Measurements from ENCODE around the gene ITPK1.

DNA sequence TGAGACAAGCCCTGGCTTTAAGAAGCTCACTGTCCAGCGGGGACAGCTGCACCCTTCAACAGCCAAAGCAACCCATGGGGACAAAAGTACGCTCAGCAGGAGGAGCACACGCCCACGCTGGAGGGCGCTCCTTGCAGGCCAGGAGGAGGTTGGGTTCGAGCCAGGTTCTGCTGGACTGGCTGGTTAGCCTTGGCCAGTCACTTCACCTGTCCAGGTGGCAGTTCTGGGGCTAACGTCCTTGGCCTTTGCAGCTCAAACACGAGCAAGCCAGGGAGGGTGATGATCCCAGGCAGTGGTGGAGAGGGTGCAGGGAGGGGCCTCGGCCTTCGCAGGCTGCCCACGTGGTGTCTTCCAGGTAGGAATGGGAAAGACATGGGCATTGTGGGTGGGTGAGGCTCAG lies 179.6 kb downstream of the ITPK1 start:
- TF ChIP-seq ZNF140 (tag by site-specific recombination; IDR thresholded peaks at IDR 0.05) (no peak), HOXA7 (CRISPR knock-in tag; IDR thresholded peaks at IDR 0.05; ENCODE audit: borderline replicate concordance) (no peak), KLF16 (tag by site-specific recombination; IDR thresholded peaks at IDR 0.05) (no peak), ZNF747 (tag by site-specific recombination; IDR thresholded peaks at IDR 0.05) (no peak), ZNF274 (IDR thresholded peaks at IDR 0.05; ENCODE audit: low read length) (no peak), ZNF274 (tag by site-specific recombination; IDR thresholded peaks at IDR 0.05; ENCODE audit: borderline replicate concordance) (no peak)
- TF ChIP-seq, protein P1, sequence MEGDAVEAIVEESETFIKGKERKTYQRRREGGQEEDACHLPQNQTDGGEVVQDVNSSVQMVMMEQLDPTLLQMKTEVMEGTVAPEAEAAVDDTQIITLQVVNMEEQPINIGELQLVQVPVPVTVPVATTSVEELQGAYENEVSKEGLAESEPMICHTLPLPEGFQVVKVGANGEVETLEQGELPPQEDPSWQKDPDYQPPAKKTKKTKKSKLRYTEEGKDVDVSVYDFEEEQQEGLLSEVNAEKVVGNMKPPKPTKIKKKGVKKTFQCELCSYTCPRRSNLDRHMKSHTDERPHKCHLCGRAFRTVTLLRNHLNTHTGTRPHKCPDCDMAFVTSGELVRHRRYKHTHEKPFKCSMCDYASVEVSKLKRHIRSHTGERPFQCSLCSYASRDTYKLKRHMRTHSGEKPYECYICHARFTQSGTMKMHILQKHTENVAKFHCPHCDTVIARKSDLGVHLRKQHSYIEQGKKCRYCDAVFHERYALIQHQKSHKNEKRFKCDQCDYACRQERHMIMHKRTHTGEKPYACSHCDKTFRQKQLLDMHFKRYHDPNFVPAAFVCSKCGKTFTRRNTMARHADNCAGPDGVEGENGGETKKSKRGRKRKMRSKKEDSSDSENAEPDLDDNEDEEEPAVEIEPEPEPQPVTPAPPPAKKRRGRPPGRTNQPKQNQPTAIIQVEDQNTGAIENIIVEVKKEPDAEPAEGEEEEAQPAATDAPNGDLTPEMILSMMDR (tag by site-specific recombination; IDR thresholded peaks at IDR 0.05) = no peak
